SK-N-MC (cell line): ENCODE measurements around the gene PKN3.

Experiments
- EZH2 ChIP-seq: fragments of 200-600 bp; sonication (generic); IDR thresholded peaks from one replicate; pipeline ENCODE4 v1.6.1; 2017; ENCODE audit warnings: antibody characterized with exemption
- FOXP2 ChIP-seq: optimal IDR thresholded peaks from 2 replicates; pipeline ENCODE3; 2011; ENCODE audit warnings: mild to moderate bottlenecking, moderate library complexity; ENCODE audit not compliant: insufficient read depth; ENCODE audit errors: extremely low read length, control extremely low read depth
- POLR2AphosphoS5 ChIP-seq: IDR thresholded peaks from 2 replicates; pipeline ENCODE4 v1.6.1; 2012; ENCODE audit warnings: mild to moderate bottlenecking, low read depth, low read length, borderline replicate concordance

DNA sequence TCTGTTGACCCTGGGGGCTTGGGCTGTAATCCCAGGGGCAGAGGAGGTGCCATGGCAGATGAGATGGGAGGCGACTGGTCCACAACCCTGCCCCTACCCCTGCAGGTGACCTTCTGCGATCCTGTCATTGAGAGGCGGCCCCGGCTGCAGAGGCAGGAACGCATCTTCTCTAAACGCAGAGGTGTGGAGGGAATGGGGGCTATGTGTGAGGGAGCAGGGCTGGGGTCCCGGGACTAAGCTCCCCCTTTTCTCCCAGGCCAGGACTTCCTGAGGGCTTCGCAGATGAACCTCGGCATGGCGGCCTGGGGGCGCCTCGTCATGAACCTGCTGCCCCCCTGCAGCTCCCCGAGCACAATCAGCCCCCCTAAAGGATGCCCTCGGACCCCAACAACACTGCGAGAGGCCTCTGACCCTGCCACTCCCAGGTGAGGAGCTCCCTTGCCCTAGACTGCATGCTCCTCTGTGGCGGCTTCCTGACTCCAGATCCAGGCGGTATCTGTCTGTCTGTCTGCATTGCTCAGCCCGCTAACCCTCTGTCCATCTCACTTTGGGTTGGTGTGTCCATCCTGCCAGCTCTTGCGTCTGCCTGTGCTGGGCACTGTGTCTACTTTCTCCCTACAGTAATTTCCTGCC is 11.8 kb downstream of the PKN3 start:
- no peak for TF ChIP-seq FOXP2
- TF ChIP-seq EZH2: no peak
- TF ChIP-seq POLR2AphosphoS5: no peak
